ENCODE data around the gene NCKAP5. TPM values are rescaled to one million over a fixed set of nuclear protein-coding genes. Genes with fewer than 3 reads are reported as not detected.
"Not testable (repeated sequence)": the region's sequence is repeated elsewhere in the genome, so short reads cannot be mapped to it uniquely, and the experiment has no call there.

Gene NCKAP5
- total RNA-seq, 1 donor from 2014 or later, result 7.4 TPM

DNA sequence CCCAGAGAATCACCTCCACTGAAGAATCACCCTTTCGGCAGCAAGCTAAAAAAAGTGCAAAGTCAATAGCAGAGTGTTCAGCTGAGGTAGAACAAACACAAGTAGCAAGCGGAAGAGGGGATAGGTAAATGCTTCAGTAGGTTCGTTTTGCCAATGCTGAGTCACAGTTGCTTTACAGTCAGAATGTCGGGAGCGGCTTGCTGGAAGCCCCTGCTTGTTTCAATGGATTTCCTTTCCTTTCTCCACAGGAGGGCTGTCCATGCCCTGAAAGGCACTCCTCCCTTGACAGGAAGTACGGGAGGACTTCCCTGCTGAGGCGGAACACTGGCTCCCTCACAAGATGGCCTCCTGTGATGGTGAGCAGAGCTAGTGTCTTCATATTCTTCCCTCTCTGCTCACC is 752.0 kb downstream of the NCKAP5 start:
- H3K4me1 Mint-ChIP-seq (ENCODE audit: unreplicated experiment), result peaks cover 12% of the 10 kb centered on the region
- TF ChIP-seq, protein P1, sequence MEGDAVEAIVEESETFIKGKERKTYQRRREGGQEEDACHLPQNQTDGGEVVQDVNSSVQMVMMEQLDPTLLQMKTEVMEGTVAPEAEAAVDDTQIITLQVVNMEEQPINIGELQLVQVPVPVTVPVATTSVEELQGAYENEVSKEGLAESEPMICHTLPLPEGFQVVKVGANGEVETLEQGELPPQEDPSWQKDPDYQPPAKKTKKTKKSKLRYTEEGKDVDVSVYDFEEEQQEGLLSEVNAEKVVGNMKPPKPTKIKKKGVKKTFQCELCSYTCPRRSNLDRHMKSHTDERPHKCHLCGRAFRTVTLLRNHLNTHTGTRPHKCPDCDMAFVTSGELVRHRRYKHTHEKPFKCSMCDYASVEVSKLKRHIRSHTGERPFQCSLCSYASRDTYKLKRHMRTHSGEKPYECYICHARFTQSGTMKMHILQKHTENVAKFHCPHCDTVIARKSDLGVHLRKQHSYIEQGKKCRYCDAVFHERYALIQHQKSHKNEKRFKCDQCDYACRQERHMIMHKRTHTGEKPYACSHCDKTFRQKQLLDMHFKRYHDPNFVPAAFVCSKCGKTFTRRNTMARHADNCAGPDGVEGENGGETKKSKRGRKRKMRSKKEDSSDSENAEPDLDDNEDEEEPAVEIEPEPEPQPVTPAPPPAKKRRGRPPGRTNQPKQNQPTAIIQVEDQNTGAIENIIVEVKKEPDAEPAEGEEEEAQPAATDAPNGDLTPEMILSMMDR (IDR thresholded peaks at IDR 0.05; ENCODE audit: unreplicated experiment), result no peak
- peaks cover 3% of the 10 kb centered on the region for H3K36me3 Mint-ChIP-seq (ENCODE audit: low read depth, unreplicated experiment)
- H3K27ac Mint-ChIP-seq (ENCODE audit: unreplicated experiment), result no peak overlapping the region
- H3K4me3 Mint-ChIP-seq (ENCODE audit: unreplicated experiment), result no peak overlapping the region
- DNase-seq (ENCODE audit: low spot score), result no peak
- peaks cover 6% of the 10 kb centered on the region for H3K9me3 Mint-ChIP-seq (ENCODE audit: unreplicated experiment)
- peaks cover 4% of the 10 kb centered on the region for H3K27me3 Mint-ChIP-seq (ENCODE audit: unreplicated experiment)

- peaks cover 4% of the 10 kb centered on the region for H3K27me3 Mint-ChIP-seq (ENCODE audit: unreplicated experiment)
- peaks cover 6% of the 10 kb centered on the region for H3K9me3 Mint-ChIP-seq (ENCODE audit: unreplicated experiment)
- no peak overlapping the region for H3K4me3 Mint-ChIP-seq (ENCODE audit: unreplicated experiment)
- no peak overlapping the region for H3K27ac Mint-ChIP-seq (ENCODE audit: unreplicated experiment)
- peaks cover 12% of the 10 kb centered on the region for H3K4me1 Mint-ChIP-seq (ENCODE audit: unreplicated experiment)
- TF ChIP-seq, protein P1 (IDR thresholded peaks at IDR 0.05; ENCODE audit: unreplicated experiment), result no peak
- H3K36me3 Mint-ChIP-seq (ENCODE audit: low read depth, unreplicated experiment), result peaks cover 7% of the 10 kb centered on the region
- no peak for DNase-seq (ENCODE audit: low spot score)
Measured at GRCh38 chr2:132815516-132815915, 752.7 kb downstream of the NCKAP5 start.

- H3K27me3 Mint-ChIP-seq (ENCODE audit: unreplicated experiment), result peaks cover 4% of the 10 kb centered on the region
- peaks cover 12% of the 10 kb centered on the region for H3K4me1 Mint-ChIP-seq (ENCODE audit: unreplicated experiment)
- peaks cover 6% of the 10 kb centered on the region for H3K9me3 Mint-ChIP-seq (ENCODE audit: unreplicated experiment)
- DNase-seq (ENCODE audit: low spot score), result no peak
- H3K27ac Mint-ChIP-seq (ENCODE audit: unreplicated experiment), result no peak overlapping the region
- TF ChIP-seq, protein P1 (IDR thresholded peaks at IDR 0.05; ENCODE audit: unreplicated experiment), result no peak
- H3K36me3 Mint-ChIP-seq (ENCODE audit: low read depth, unreplicated experiment), result peaks cover 7% of the 10 kb centered on the region
- H3K4me3 Mint-ChIP-seq (ENCODE audit: unreplicated experiment), result no peak overlapping the region
Measured at GRCh38 chr2:132814651-132815050, 753.6 kb downstream of the NCKAP5 start.

- Mint-ChIP-seq H3K27me3 (ENCODE audit: unreplicated experiment) (peaks cover 4% of the 10 kb centered on the region), H3K36me3 (ENCODE audit: low read depth, unreplicated experiment) (peaks cover 7% of the 10 kb centered on the region)
- TF ChIP-seq, protein P1 (IDR thresholded peaks at IDR 0.05; ENCODE audit: unreplicated experiment), result no peak
Measured at GRCh38 chr2:132813422-132813821, 754.8 kb downstream of the NCKAP5 start.

GRCh38 chr2:132811148-132811915 is 756.9 kb downstream of the NCKAP5 start:
- TF ChIP-seq, protein P1 (IDR thresholded peaks at IDR 0.05; ENCODE audit: unreplicated experiment), result no peak
- Mint-ChIP-seq H3K27me3 (ENCODE audit: unreplicated experiment) (peaks cover 4% of the 10 kb centered on the region), H3K36me3 (ENCODE audit: low read depth, unreplicated experiment) (peaks cover 7% of the 10 kb centered on the region), H3K4me1 (ENCODE audit: unreplicated experiment) (peaks cover 12% of the 10 kb centered on the region), H3K9me3 (ENCODE audit: unreplicated experiment) (peaks cover 6% of the 10 kb centered on the region), H3K4me3 (ENCODE audit: unreplicated experiment) (no peak overlapping the region), H3K27ac (ENCODE audit: unreplicated experiment) (no peak overlapping the region)
- no peak for DNase-seq (ENCODE audit: low spot score)

More at GRCh38 chr2:132813422-132813821, 754.8 kb downstream of the NCKAP5 start:
- peaks cover 6% of the 10 kb centered on the region for H3K9me3 Mint-ChIP-seq (ENCODE audit: unreplicated experiment)
- peaks cover 12% of the 10 kb centered on the region for H3K4me1 Mint-ChIP-seq (ENCODE audit: unreplicated experiment)
- H3K4me3 Mint-ChIP-seq (ENCODE audit: unreplicated experiment), result no peak overlapping the region
- H3K27ac Mint-ChIP-seq (ENCODE audit: unreplicated experiment), result no peak overlapping the region
- DNase-seq (ENCODE audit: low spot score), result no peak

DNA sequence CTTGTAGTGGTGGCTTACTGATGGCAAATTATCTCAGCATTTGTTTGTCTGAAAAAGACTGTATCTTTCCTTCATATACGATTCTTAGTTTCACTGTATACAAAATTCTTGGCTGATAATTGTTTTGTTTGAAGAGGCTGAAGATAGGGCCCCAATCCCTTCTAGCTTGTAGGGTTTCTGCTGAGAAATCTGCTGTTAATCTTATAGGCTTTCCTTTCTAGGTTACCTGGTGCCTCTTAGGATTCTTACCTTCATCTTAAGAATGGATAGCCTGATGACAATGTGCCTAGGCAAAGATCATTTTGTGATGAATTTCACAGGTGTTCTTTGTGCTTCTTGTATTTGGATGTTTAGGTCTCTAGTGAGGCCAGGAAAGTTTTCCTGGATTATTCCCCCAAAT is 758.3 kb downstream of the NCKAP5 start:
- not testable (repeated sequence) for H3K27ac Mint-ChIP-seq (ENCODE audit: unreplicated experiment); H3K4me3 Mint-ChIP-seq (ENCODE audit: unreplicated experiment); H3K9me3 Mint-ChIP-seq (ENCODE audit: unreplicated experiment); H3K27me3 Mint-ChIP-seq (ENCODE audit: unreplicated experiment); H3K36me3 Mint-ChIP-seq (ENCODE audit: low read depth, unreplicated experiment); DNase-seq (ENCODE audit: low spot score)
- peaks cover 12% of the 10 kb centered on the region for H3K4me1 Mint-ChIP-seq (ENCODE audit: unreplicated experiment)
